ENCODE data around the gene DHRSX.
"Not testable (repeated sequence)": the region's sequence is repeated elsewhere in the genome, so short reads cannot be mapped to it uniquely, and the experiment has no call there.

DHRSX gene

DNA sequence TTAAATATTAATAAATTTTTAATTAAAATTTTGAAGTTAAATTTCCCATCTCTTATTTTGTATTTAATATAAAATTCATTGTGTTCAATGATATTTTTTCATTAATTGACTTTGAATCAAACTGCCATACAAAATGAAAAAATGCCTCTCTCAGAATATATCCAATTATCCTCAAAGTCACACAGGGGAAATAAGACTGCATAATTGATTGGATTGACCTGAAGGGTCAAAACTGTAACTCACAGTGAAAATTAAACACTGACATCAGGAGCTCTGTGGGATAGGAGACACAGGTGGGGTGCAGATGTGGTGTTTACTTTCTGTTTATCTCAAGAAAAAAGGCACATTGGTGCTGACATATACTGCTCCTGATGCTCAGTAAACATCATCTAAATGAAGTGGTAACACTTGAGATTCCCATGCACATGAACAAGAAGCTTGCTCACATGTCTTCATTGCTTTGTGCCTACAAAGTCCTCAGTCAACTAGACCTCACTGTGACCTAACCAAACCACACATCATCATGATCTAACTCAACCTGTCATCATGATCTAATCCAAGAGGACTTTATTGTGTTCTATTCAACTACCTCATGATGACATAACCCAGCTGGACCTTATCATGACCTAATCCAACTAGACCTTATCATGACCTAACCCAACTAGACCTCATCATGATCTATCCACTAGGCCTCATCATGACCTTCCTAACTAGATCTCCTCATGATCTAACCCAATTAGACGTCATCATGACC is 83.7 kb downstream of the DHRSX start:
- no peak for DNase-seq

DNA sequence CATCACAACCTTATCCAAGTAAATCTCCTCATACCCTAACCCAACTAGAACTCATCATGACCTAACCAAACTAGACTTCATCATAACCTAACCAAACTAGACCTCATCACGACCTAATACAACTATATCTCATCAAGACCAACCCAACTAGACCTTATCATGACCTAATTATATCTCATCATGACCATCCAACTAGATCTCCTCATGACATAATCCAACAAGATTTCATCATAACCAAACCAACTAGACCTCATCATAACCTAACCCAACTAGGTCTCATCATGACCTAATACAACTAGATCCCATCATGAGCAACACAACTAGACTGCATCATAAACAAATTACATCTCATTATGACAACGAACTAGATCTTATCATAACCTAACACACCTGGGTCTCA is 86.4 kb downstream of the DHRSX start:
- DNase-seq = no peak

DNA sequence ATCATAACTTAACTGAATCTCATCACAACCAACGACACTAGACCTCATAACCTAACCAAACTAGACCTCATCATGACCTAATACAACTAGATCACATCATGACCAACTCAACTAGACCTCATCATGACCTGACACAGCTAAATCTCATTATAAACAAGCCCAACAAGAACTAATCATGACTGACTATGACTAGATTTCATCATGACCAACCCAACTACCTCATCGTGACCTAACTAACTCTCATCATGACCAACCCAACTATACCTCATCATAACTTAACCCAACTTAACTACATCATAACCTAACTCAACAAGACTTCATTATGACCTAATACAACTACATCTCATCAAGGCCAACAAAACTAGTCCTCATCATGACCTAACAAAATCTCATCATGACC is 86.8 kb downstream of the DHRSX start:
- no peak for DNase-seq

DNA sequence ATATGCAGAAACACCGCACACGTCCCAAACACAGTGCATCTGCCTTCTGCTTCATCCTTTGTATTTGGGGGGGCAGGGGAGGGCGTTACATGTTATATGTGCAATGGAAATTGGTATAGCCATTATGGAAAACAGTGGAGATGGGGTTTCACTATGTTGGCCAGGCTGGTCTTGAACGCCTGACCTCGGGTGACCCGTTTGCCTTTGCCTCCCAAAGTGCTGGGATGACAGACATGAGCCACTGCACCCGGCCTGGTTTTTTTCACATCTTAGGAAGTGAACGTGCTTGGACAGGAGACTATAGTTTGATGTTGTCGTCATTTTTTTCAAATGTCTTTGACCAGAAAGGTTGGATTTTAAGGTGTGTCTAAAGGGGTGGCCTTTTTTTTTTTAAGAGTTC is 88.6 kb downstream of the DHRSX start:
- DNase-seq = no peak

DNA sequence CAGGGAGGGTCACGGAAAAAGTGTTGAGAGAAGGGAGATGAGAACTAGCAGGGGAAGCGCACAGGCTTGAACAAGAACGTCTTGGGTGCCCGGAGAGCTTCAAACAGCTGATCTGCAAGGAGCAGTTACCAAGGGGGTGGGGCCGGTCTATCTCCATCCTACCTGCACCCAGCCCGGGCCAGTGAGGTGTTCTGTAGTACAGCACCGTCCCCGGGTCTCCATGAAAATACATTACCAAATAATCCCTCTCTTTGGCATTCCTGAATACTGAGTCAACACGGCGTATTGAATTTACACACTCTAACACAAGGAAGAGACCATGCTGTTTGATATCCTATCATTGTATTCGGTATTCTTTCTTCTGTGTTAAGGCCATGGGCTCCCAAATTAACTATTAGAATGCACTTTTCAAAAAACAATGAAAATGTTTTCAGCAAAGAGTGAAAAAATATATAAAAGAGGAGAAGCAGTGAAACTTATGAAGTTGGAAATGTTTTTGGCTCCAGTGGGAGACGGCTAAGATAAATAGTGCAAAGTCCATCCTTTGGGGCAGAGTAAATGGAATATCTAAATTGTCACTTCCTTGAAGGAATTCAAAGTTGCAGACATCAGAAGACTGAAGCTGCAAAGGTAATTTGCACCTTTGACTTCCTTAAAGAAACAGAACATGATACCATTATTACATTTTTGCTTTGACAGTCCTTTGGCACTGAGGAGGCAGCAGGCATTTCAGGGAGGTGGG is 90.3 kb downstream of the DHRSX start:
- no peak for DNase-seq

DNA sequence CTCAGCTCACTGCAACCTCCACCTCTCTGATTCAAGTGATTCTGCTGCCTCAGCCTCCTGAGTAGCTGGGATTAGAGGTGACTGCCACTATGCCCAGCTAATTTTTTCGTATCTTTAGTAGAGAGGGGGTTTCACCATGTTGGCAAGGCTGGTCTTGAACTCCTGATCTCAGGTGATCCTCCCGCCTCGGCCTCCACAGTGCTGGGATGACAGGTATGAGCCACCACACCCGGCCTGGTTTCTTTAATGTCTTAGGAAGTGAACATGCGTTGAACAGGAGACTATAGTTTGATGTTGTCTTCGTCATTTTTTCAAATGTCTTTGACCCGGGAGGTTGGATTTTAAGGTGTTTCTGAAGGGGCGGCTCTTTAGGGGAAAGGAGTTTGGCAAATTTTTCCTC is 91.0 kb downstream of the DHRSX start:
- no peak for DNase-seq

DNA sequence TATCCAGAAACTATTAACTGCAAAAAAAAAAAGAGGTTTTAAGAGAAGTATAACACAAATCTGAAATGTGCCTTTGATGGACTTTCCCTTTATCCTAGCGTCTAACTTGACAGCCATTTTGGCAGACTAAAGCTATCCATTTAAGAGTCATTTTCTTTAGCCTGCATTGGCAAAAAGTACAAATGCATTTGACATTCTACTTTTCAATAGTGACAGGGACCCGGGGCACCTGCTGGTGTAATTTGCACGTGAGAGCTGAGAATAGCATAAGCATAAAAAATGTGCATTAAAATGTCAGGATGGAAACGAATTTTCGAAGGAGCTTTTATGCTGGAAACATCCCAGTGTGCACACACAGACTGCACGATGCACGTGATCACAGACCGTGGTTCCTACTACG is 91.9 kb downstream of the DHRSX start:
- no peak for DNase-seq

DNA sequence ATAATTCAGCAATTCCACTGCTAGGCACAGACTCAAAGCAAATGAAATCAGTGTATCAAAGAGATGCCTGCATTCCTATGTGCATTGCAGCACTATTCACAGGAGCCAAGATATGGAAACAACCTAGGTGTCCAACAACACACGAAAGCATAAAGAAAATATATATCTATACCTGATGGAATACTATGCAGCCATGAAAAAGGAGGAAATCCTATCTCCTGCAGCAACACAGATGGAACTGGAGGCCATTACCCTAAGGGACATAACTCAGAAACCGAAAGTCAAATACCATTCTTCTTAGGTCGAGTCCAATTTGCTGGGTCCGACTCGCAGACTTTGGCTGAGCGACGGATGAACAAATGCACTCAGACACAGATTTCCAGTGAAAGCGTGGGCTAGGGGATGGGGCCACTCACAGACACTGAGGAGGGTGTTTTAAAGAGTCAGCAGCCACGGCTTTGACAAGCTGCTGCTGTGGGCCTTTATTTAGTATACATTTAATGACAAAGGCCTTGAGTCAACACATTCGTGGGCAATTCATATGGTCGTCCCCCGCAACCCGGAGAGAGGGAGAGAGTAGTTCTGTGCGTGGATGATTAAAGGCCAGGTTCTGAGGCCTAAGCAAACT is 93.8 kb downstream of the DHRSX start:
- no peak for DNase-seq

DNA sequence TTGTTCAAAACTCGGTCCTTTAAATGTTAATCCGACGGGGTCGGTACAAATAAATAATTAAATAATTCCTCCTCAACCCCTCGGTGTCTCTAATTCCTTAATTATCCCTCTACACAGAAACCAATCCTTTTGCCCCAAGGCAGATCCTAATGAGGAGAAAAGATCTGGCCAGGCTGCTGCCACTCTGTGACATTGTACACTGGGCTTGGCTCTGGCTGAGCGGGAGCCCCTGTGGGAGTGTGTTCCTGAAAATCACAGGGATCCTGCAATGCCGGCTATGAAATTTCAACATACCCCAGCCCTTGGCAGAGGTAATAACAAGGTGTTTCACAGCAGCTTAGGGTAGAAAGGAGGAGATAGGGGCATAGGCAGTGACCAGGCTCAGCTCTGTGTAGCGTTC is 96.0 kb downstream of the DHRSX start:
- no peak for DNase-seq

DNA sequence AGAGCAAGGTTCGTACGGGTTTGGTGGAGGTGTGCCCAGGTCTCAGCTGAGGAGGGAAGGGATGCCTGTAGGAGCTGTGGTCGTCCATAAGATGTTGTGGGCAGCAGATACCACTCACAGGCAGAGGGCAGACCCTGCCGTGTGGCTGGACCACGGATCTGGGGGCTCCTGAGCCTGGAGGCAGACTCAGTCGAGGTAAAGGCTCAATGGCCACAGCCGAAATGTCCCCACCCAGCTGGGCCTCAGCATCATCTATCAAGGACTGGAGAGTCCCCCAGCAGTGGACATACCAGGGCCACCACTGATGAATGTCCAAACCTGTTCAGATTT is 98.5 kb downstream of the DHRSX start:
- no peak for DNase-seq

DNA sequence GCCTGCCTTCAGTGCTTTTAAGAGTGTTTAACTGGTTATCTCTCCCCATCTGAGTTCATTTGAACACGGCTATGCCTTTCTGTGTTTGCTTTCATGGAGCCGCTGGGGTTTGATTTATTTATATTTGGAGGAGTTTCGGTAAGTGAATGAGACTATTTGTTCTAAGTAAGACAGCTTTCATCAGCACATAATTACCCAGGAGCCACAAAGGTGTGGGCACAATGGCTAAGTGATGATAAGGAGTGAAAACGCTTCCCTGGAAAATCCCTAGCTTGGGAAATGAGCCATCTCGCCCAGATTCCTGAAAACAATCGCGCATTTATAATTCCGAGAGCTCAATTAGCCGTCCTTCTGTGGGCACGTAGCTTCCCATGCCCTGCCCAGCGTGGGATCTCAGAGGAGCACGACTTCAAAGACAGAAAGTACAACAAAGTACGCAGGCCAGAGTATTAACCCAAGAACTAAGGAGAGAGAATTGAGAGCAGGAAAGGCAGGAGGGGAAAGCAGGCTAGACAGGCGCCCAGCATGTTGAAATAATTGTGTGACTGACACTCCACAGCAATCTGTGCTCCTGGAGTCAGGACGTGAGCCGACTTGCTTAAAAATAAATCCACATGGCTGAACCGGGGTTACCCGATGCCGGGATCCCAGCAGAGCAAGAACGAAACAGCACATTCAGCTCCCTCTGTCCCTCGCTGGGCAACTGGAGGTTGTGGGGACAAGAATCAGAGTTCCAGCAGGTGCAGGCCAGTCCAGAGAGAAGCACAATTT is 99.0 kb downstream of the DHRSX start:
- DNase-seq = no peak

DNA sequence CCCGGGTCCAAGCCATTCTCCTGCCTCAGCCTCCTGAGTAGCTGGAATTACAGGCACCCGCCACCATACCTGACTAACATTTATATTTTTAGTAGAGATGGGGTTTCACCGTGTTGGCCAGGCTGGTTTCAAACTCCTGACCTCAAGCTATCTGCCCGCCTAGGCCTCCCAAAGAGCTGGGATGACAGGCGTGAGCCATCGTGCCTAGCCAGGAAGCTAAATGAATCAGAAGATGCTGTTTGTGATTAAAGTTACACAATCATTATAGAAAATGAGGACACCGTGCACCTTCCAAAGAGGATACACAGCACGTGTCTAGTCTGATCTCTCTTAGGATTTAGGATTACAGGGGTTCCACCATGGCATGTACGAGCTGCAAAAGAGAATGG is 99.6 kb downstream of the DHRSX start:
- no peak for DNase-seq

DNA sequence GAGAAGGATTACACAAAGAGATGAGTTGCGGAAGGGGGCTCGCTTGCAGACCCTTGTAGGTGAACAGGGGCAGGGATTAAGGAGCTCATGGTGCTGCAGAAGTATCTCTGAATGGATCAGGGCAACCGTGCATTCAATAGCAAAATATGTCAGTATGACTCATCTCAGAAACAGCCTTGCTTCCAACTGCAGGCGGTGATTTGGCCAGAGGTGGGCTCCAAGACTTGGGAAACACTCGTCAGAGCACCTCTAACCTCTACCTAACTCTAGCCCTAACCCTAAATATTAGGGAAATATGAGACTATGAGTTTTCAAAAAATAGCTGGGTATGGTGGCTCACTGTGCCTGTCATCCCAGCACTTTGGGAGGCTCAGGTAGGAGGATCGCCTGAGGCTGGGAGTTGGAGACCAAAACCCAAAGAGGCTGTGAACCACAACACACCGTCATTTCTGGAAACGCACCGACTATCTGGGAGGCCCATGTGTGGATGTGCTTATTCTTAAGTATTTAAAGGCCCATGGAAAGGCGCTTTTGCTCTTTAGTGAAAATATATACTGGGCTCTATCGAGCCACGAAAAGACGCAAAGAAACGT is 102.6 kb downstream of the DHRSX start:
- no peak for DNase-seq

DNA sequence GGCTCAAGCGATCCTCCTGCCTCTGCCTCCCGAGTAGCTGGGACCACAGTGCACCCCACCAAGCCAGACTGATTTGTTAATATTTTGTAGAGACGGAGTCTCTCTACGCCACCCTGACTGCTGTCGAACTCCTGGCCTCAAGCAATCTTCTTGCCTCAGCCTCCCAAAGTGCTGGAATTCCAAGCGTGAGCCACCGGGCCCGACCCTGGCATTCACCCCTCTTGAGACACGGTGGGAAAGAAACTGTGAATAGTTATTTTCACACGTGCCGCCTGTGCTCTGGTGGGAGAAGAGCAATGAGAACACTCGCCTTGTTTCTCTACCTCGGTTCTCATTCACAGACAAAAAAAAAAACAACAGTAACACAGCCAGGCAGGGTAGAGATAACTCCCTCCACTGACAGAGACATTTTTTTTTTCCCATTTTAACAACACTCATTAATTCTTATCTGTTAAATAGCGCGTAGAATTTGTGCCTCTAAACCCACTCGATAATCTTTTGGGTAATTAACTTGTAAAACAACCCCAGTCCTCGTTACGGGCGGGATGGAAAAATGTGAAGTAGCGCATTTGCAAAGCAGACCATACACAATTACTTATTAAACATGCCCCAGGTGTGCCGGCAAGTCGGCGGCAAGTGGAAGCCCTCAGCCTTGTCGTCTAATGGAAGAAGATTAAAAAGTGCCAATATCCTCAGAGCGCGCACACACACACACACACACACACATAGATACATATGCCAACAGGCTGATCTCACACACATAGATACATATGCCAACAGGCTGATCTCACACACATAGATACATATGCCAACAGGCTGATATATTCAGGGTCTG is 103.3 kb downstream of the DHRSX start:
- DNase-seq = no peak

DNA sequence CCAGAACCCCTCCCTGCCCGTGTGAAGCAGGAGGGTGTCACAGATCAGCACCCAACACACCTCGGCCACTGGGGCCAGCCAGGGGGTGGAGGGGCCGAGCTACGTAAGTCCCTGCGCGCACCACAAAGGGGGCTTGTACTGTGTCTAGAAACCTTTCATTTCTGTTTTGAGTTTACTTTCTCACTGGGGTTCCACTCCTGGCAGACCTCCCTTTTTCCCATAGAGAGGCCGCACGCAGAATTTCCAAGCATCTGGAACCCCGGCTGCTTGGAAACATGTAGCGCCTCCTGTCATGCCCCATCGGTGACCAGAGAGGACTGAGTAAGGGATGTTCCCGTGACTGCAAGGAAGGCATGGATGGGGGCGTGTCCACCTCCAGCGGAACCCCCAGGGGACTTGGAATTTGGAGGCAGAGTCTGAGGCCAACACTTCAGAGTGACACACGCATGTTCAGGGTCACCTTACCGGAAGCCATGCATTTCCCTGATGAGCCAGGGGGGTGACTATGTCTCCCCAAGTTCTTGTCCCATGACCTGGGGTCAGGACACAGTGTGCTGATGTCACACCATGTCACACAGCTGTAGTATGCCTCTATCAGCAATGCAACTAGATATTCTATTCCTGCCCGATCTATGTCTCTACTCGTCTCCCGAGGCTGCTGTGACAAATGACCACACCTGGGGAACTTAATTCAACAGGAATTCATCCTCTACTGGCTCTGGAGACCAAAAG is 105.3 kb downstream of the DHRSX start:
- DNase-seq = no peak

DNA sequence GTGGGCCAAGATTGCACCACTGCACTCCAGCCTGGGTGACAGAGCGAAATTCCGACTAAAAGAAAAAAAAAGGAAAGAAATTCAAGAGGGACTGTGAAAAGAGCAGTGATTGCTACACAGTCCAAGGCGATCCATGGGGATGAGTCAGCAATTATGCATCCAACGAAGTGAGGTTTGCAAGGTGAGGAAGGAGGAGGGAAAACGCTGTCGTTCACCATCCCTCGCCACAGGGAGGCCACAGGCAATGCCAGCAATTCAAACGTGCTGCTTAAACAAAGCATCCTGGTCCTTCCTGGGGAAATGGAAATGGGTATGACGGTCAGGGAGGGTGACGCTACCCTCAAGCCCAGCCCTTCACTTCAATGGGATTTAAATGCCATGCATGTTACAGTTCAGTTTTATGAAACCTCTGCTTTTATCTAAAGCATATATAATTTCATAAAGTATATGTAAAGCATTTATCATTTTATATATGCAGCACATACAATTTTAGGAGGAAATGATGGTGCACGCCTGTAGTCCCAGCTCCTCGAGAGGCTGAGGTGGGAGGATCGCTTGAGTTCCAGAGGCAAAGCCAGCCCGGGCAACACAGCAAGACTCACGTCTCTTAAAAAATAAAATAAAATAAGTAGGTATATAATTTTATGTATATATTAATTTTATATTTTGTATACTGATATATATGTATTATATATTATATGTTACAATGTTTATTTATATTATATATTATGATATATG is 108.7 kb downstream of the DHRSX start:
- DNase-seq = no peak

DNA sequence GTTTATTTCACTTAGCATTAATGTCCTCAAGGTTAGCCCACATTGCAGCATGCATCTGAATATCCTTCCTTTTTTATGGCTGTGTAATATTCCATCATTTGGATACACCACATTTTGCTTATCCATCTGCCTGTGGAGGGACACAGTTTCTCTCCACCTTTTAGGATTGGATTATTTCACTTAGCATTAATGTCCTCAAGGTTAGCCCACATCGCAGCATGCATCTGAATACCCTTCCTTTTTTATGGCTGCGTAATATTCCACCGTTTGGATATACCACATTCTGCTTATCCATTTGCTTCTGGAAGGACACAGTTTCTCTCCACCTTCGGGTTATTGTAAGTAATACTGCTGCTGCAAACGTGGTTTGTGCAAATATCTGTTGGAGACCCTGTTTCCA is 110.0 kb downstream of the DHRSX start:
- no peak for DNase-seq

DNA sequence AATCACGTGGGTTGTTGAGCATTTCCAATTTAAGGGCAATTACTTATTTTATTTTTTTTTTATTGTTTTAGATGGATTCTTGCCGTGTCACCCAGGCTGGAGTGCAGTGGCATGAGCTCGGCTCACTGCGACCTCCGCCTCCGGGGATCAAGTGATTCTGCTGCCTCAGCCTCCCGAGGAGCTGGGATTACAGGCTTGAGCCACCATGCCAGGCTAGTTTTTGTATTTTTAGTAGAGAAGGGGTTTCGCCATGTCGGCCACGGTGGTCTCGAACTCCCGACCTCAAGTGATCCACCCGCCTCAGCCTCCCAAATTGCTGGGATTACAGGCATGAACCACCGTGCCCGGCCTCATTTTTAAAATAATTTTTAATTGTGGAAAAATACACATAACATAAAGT is 111.0 kb downstream of the DHRSX start:
- not testable (repeated sequence) for DNase-seq

DNA sequence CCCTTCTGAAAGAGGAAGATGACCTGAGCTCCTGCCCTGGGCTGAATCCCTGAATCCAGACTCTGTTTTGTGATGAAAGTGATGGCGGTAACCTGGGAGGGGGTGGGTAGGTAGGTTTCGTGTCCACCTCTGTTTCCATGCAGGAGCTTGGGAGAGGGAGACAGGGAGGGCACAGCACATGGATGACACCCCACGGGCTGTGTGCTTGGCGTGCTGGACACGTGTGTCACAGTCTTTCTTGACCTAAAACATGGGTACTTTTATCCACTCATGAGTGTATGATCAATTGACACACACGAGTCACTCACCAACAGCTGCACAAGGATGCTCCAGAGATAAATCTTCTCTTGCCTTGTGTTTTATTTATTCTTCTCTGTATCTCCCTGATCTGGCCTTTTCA is 111.5 kb downstream of the DHRSX start:
- DNase-seq = no peak

DNA sequence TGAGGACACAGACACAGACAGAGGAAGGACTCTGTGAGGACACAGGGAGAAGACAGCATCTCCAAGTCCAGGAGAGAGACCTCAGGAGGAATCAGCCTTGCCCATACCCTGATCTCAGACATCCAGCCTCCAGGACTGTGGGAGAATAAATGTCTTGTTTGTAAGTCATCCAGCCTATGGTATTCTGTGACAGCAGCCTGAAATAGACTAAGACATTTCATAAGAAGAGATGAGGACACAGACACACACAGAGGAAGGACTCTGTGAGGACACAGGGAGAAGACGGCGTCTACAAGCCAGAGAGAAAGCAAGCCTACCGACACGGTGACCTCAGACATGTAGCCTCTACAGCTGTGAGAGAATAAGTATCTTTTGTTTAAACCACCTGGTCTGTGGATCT is 112.1 kb downstream of the DHRSX start:
- DNase-seq = no peak

Measured in hematopoietic multipotent progenitor cell treated with erythropoietin and hydrocortisone succinate and interleukin-3 and kit ligand, for 6 days (in vitro differentiated cells).